NK-92 (cell line): ENCODE results near the gene UBE3D.
"Not testable (repeated sequence)": the region's sequence is repeated elsewhere in the genome, so short reads cannot be mapped to it uniquely, and the experiment has no call there.

ENCODE experiments used
- DNase-seq: peaks from one replicate; lab custom pipeline; 2025; ENCODE audit not compliant: unreplicated experiment; lab: John Stamatoyannopoulos, UW

Gene UBE3D

DNA sequence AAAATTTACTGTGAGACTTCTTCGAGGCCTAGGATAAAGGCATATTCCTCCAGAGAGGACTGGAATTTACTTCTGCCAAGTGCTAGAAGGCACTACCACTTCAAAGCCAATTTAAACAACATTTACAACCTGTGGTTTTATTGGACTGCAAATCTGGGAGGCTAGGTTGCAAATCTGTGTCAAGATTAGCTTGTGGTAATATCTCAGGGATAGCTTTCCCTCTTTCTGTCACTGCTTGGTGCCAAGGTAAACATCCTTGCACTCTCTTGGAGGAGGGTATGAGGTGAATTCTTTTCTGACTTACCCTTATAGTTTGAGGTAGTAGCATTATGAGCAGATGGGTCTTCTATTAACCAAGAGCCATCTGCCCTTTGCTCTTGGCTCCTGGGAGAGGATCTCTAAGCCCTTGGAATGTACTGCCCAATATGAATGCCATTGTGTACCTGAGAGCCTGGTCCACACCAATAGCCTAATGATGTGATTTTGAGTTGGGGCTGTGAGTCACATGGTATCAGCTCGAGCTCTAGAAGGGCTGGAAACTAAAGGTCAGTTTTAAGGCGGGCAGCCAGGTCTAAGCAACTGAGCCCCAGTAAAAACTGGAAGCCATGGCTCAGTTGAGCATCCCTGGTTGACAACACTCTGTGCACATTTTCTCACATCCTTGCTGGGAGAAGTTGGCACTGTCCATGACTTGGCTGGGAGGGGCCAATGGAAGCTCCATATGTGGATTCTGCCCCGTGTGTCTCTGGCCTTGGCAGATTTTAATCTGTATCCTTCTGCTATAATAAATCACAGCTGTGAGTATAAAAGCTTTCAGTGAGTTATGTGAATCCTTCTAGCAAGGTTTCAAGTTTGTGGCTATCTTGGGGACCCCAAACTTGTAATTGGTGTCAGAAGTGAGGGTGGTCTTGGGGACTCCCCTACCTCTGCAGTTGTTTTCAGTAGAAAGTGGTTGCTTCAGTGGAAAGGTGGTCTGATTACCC lies 188.1 kb downstream of the UBE3D start:
- DNase-seq = no peak

DNA sequence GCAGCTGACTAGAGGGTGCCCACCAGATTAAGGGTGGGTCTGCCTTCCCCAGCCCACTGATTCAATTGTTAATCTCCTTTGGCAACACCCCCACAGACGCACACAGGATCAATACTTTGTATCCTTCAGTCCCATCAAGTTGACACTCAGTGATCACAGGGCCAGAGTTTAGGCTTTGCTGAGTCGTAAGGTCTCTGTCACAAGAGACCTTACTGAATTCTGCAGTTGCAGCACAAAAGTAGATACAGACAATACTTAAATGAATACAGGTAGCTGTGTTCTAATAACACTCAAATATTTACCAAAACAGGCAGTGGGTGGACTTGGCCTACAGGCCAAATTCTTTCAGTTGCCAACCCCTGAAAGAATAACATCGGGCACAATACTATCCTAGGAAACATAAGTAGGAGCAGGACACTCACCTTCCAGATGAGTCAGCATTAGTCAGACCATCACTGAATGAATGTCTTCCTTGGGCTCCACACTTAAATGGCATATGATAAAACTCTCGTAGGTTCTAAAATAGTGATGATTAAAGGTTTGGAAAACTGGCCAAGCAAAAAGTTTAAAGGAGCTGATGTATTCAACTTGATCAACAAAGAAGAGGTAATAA lies 190.0 kb downstream of the UBE3D start:
- DNase-seq = no peak

DNA sequence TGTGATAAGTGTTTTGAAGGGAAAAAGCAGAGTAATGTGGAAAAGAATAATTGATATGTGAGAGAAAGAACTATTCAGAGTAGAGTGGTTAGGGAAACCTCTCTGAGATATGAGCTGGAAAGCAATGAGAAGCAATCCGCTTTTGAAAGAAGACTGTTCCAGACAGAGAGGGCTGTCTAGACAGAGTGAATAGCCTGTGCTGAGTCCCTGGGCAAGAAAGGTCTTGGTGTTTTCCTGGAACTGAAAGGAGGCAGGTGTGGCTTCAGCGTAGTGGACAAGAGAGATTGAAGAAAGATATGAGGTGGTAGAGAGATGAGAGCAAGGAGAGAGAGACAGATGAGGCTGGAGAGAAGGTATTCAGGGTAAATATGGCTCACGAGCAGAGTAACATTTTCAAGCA lies 190.8 kb downstream of the UBE3D start:
- no peak for DNase-seq

DNA sequence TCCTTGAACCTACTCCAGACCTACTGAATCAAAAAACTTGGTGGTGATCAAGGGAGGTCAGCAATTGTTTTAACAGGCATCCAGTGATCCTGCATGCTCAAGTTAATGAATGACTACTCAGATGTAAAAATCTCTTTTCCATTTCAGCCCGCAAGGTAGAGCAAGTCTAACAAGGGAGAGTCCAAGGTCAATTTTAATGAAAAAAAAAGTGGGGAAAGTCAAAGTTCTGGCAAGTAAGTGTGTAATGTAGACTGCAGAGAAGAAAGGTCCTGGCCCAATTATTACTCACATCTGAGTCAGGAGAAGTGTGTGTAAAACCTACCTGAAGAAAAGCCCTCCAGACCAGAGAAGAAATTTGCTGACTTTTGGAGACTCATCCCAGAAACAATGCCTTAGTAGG lies 193.5 kb downstream of the UBE3D start:
- no peak for DNase-seq

DNA sequence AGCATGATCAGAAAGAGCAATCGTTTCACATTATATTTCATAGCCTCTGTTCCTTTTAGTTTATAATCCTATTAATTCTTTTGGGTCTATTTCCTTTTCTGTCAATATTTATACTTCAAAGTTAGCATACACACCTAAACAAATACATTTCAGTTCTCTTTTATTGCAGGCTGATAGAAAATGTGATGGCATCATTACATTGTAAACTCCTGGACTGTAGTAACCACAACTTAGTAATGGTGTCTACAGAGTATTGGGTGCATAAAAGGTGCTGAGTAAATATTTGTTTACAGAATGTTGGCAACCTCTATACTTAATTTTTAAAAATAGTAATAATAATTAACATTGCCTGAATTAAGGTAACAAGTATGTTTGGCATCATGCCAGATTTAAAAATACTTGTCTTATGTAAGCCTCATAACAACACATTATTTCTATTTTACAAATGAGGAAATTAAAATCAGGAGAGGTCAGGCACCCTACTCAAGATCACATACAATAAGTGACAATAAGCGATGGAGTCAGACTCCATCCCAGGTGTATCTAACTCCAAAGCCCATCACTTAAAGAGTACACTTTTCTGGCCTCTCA lies 195.0 kb downstream of the UBE3D start:
- no peak for DNase-seq

DNA sequence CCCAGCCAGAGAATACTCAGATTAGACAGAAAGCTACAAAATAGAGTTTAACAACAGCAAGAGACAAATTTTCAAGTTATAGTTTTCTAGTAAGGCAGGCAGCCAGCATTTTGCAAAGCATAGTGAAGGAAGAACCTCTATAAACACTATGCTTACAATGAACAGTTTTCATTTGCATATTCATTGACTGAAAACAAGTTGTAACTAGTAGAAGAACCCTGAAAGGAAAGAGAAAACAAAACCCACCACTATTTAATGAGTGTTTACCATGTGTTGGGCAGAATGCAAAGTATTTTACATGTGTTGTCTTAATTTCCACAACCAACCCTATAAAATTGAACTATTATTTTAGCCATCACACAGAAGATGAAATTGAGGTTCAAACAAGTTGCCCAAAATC lies 196.1 kb downstream of the UBE3D start:
- DNase-seq = no peak

DNA sequence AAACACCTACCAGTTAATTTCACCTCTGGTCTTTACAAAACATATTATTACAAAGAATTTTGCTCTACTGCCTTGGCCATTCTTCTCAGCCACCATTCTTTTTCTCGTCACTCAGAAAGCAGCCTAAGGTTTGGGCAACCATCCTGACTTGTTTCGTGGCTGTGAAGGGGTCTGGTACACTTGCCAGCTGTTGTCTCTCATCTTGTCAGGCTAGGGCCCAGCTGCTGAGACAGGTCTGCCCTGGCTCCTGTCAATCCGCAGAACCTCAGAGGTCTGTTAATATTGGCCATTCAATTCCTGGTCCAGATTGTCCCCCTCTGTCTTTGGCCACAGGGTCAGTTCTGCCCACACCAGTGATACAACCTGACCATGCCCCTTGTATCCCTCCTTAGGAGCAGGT lies 197.7 kb downstream of the UBE3D start:
- no peak for DNase-seq

DNA sequence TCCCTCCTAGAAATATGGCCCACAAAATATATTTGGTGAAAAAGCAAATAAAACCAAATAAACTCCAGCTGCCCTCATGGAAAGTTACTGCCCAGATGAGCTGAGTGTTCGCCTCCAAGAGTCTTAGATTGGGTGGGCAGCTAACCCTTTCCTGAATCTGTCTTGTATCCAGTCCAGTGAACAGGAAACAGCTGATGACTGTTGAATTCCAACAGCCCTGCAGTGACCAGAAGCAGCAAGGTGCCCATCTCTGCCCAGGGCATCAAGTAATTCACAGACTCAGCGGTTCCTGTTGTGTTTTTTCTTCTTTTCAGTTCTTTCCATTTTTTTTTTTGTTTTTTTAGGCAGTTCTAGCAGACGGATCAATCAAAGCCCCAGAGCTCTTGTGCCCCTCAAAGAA lies 199.2 kb downstream of the UBE3D start:
- no peak for DNase-seq

DNA sequence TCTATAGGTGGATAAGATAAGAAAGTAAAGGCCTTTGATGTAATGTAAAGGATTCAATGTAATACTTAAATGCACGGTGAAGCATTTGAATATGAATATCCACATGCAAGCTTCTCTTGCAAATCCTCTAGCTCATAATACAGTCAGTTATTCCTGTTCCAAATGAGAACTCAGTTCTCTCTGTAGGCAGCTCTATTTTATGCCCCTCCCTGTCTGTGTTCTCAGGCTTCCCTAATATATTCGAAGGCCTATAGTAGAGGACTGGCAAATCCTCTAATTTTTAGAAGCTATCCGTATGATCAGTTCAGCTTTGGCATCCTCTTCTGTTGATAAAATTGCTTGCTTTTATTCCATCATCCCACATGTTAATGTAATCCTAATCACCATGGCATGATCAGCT lies 200.2 kb downstream of the UBE3D start:
- no peak for DNase-seq

DNA sequence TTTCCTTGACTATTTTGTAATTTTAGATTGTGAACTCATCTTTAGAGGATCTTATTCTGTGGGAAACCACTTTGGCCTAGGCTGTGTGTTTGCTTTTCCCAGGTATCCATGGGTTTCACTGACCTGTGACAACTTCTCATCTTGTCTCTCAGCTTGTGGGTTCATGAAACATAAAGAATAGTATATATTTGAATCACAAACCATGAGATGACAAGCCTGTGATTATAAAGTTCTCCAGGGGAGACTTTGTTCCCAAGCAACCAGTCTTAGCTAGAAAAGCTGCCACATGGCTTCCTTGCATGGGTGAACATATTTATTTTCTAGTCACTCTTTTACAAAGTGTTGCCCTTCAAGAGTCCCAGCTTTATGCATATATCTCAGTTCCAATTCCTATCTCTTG lies 201.9 kb downstream of the UBE3D start:
- no peak for DNase-seq

DNA sequence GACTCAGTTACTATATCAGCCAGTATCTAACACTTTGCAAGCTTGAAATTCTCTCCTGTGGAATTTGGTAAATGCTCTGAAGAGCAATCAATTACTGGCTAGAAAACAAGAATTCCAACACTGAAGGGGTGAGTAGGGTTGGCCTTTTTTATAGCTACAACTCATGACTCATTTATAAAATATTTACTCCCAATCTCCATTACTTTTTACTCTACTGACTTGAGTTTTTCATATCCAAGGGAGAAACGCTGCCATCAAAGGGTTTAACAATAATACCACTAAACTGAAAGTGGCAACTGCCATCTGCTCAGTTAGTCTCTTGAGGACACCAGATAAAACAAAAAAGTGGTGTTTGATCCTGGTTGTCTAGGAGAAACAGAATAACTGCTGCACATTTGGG lies 203.1 kb downstream of the UBE3D start:
- no peak for DNase-seq

DNA sequence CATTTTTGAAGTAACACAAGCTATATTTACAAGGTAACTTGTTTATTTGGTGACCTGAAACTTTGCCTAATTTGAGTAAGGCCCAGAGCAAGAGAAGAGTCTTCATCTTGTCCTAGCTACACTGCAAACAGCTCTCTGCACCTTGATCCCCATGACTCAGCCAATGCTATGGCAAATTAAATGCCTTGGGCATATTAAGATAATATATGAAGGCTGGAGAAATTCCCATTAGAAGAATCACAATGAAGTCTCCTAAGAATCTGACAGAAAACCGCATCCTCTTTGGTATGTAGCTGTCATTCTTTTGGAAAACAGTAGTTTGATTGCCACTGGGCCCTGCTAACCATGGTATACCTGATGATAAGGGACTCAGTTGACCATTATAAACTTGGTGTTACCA lies 204.5 kb downstream of the UBE3D start:
- no peak for DNase-seq

DNA sequence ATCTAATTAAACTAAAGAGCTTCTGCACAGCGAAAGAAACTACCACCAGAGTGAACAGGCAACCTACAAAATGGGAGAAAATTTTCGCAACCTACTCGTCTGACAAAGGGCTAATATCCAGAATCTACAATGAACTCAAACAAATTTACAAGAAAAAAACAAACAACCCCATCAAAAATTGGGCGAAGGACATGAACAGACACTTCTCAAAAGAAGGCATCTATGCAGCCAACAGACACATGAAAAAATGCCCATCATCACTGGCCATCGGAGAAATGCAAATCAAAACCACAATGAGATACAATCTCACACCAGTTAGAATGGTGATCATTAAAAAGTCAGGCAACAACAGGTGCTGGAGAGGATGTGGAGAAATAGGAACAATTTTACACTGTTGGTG lies 209.6 kb downstream of the UBE3D start:
- DNase-seq = not testable (repeated sequence)

DNA sequence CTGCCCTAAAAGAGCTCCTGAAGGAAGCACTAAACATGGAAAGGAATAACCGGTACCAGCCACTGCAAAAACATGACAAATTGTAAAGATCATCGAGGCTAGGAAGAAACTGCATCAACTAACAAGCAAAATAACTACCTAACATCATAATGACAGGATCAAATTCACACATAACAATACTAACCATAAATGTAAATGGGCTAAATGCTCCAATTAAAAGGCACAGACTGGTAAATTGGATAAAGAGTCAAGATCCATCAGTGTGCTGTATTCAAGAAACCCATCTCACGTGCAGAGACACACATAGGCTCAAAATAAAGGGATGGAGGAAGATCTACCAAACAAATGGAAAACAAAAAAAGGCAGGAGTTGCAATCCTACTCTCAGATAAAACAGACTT lies 212.7 kb downstream of the UBE3D start:
- DNase-seq = not testable (repeated sequence)

DNA sequence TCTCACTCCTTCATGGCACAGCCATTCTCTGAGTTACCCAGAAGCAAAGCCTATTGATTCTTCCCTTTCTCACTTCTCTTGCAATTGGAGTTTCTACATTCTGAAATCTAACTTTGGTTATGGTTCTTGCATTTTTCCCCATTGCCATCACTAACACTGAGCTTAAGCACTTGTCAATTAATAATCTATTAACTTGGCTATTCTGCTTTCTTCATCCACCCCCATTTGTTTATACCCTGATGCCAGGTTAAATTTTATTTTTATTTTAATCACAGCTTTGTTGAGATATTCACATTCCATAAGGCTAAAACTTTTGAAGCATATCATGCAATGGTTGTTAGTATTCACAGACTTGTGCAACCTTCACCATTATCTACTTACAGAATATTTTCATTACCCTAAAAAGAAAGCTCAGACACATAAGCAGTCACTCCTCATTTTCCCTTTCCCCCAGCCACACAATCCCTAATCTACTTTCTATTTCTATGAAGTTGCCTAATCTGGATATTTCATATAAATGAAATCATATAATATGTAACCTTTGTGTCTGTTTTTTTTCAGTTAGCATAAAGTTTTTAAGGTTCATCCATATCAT lies 222.3 kb downstream of the UBE3D start:
- no peak for DNase-seq

DNA sequence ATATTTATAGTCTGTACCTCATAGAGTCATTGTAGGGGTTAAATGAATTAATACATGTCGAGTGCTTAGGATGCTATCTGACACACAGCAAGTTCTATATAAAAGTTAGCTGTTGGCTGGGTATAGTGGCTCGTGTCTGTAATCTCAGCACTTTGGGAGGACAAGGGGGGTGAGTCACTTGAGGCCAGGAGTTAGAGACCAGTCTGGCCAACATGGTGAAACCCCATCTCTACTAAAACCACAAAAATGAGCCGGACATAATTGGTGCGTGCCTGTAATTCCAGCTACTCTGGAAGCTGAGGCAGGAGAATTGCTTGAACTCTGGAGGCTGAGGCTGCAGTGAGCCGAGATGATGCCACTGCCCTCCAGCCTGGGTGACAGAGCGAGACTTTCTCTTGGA lies 222.9 kb downstream of the UBE3D start:
- DNase-seq = no peak
